ENCODE measurements around the gene STC2. TPM values are rescaled to one million over a fixed set of nuclear protein-coding genes. Genes with fewer than 3 reads are reported as not detected.

Gene STC2
- total and polyA plus RNA-seq, 2 of the 8 experiments (the other 6 are each of a cell fraction or from before 2014, with no cell fraction given): 26.4 to 53.1 TPM

GRCh38 chr5:173330338-173331206 is 2.4 kb upstream of the STC2 start:
- Histone ChIP-seq H3K23me2 (ENCODE audit: low read depth, low read length) (peaks cover 16% of the 10 kb centered on the region), H4K91ac (replicated peaks; ENCODE audit: insufficient read length, low read length) (peak overlapping the region; percentile 7), H3K23ac (ENCODE audit: insufficient read length) (no peak overlapping the region), H3K9ac (replicated peaks in 1 of 4; ENCODE audit: extremely low read depth in 1 of 4, low read depth in 3 of 4, low read length in 3 of 4) (peak overlapping the region in 2 of 4 experiments; percentile 61 to 62; a peak in 4 of 7 replicates), H2AK5ac (ENCODE audit: low read depth, low read length) (peak overlapping the region; percentile 18), H3K4ac (replicated peaks; ENCODE audit: insufficient read length, low read depth, low read length) (peak overlapping the region; percentile 87), H3K4me3 (ENCODE audit: extremely low read depth in 1 of 4, insufficient read depth in 2 of 4, low read depth in 3 of 4, low read length in 4 of 4) (peak overlapping the region; percentile 45 to 95 (median 76); a peak in 5 of 8 replicates), H2BK12ac (ENCODE audit: low read depth, low read length) (peak overlapping the region; percentile 99), H4K8ac (ENCODE audit: extremely low read depth, insufficient read depth, low read length) (no peak overlapping the region), H4K20me1 (replicated peaks in 1 of 2; ENCODE audit: control insufficient read depth in 1 of 2, insufficient read depth in 2 of 2, low read length in 2 of 2) (peaks cover 8 to 10% of the 10 kb centered on the region in 2 experiments), H3K14ac (ENCODE audit: insufficient read length) (no peak overlapping the region), H3K79me1 (ENCODE audit: low read depth, low read length) (peaks cover 6% of the 10 kb centered on the region), H3K9me3 (ENCODE audit: insufficient read depth in 2 of 2, low read depth in 1 of 2, low read length in 1 of 2) (no peaks in the 10 kb centered on the region), H3K27me3 (replicated peaks in 1 of 4; ENCODE audit: control insufficient read depth in 3 of 4, extremely low read depth in 1 of 4, insufficient read depth in 3 of 4, low read length in 3 of 4) (peaks cover 0 to 9% (median 7%) of the 10 kb centered on the region in 4 experiments; a peak in 6 of 7 replicates), H3K56ac (replicated peaks; ENCODE audit: insufficient read length, low read depth, low read length) (no peak overlapping the region), H3K27ac (ENCODE audit: low read depth, low read length) (no peak overlapping the region), H3K4me1 (replicated peaks in 1 of 4; ENCODE audit: control insufficient read depth in 3 of 4, insufficient read depth in 4 of 4, low read length in 3 of 4) (peaks cover 7 to 18% (median 12%) of the 10 kb centered on the region in 4 experiments), H4K5ac (ENCODE audit: insufficient read length, low read depth, low read length) (no peak overlapping the region), H2BK15ac (ENCODE audit: low read length) (peak overlapping the region; percentile 40; the same call in 1 of the 2 replicates), H2BK20ac (ENCODE audit: low read length) (peak overlapping the region; percentile 68; the same call in 1 of the 2 replicates), H2AFZ (ENCODE audit: low read length) (no peak overlapping the region), H3K36me3 (ENCODE audit: control insufficient read depth in 2 of 4, insufficient read depth in 4 of 4, low read length in 3 of 4) (peaks cover 0 to 18% (median 2%) of the 10 kb centered on the region in 4 experiments; a peak in 5 of 8 replicates), H3K79me2 (ENCODE audit: control insufficient read depth in 1 of 2, insufficient read depth in 2 of 2, low read length in 2 of 2) (peaks cover 9 to 26% of the 10 kb centered on the region in 2 experiments), H2BK5ac (ENCODE audit: low read depth, low read length) (peak overlapping the region; percentile 62), H3K4me2 (ENCODE audit: insufficient read depth in 1 of 2, low read depth in 2 of 2, low read length in 2 of 2) (peak overlapping the region; percentile 71 to 96), H3K18ac (ENCODE audit: extremely low read depth, low read length) (peak overlapping the region; percentile 96), H2BK120ac (replicated peaks; ENCODE audit: low read depth, low read length) (peak overlapping the region; percentile 80)
- CTCF ChIA-PET (ENCODE audit: partially characterized antibody): interaction anchor here (0.6 to 8.1 kb wide), 17 partner anchors 9 to 654 kb away, joined by 3 to 184 read pairs (median 3); no protein-coding TSS in a partner anchor
- TF ChIP-seq POLR2A (IDR thresholded peaks at IDR 0.05; ENCODE audit: control extremely low read depth in 1 of 2, low read depth in 2 of 2, low read length in 2 of 2) (peak in 1 of 2 experiments; percentile 67; a peak in 1 of 3 replicates), POU5F1 (IDR thresholded peaks at IDR 0.05; ENCODE audit: low read depth, low read length) (no peak), HDAC6 (IDR thresholded peaks at IDR 0.05; ENCODE audit: low read depth, low read length) (no peak), GTF2F1 (IDR thresholded peaks at IDR 0.05; ENCODE audit: borderline replicate concordance, low read depth, low read length) (no peak)
- no peak for FAIRE-seq
- 60% methylated on average over 8 of the region's 8 CpGs; no CpG with 5 or more reads in 1 of the 2 experiments for WGBS, 2 experiments (ENCODE audit: extremely low coverage in 1 of 2, insufficient coverage in 1 of 2, insufficient read length in 1 of 2, insufficient replicate concordance in 2 of 2, low coverage in 1 of 2, low lambda C conversion rate in 2 of 2, missing lambda C conversion rate in 1 of 2)
- no peak for DNase-seq (ENCODE audit: low read depth in 1 of 2, low spot score in 2 of 2)
- POLR2A ChIA-PET (ENCODE audit: partially characterized antibody): interaction anchor here (0.6 to 9.3 kb wide), 22 partner anchors 8 to 994 kb away, joined by 3 to 491 read pairs (median 4); partner anchors contain the start of gene NKX2-5
